Heart left ventricle (tissue), 13 donors: ENCODE data around the gene KDM1B.
"Not testable (repeated sequence)": the region's sequence is repeated elsewhere in the genome, so short reads cannot be mapped to it uniquely, and the experiment has no call there.

Experiments
- CTCF ChIP-seq, 12 donors: fragments of 200-600 bp; sonication (generic) in 4 of 12; IDR thresholded peaks; one replicate each; pipeline versions ENCODE4 v1.5.0 to v1.8.0; 2018 to 2022; ENCODE audit warnings: antibody characterized with exemption in 12 of 12, mild to moderate bottlenecking in 5 of 12
- POLR2A ChIP-seq, 2 donors: fragments of 450-650 bp; IDR thresholded peaks; one replicate each; pipeline ENCODE4 v1.6.1; 2017; ENCODE audit warnings: antibody characterized with exemption in 2 of 2, mild to moderate bottlenecking in 2 of 2, moderate library complexity in 2 of 2
- donor health status: ischemic (EF 13 %, LVEDD 7.1; RV severe dilation, severe dysfunction).
- donor health status: DM: no; HTN: yes; CAD: no.
- donor health status: DM: no; HTN: no; CAD: no.
- donor health status: ischemic (EF 25% LVEDD 6.9; RV normal size, moderate dysfunction).
- donor health status: ischemic (EF 25% LVEDD 5.7; RV mildly dilated, moderate dysfunction).
- donor health status: ischemic (EF 35%, LVEDD 5.7; RV mildly dilated, moderate dysfunction).
- donor health status: nonischemic (EF 11% LVEDD 7.7; RV severe dilation, severe dysfunction).
- donor health status: DM: yes; HTN: yes; CAD: no.
- donor health status: PGD.
- donor health status: ischemic (EF 29% LVEDD 5.4; RV normal size, mild dysfunction).
- donor health status: nonischemic (EF 23%, LVEDD 6.1; RV moderate dilation, normal function).

GRCh38 chr6:18208778-18209177 is 53.6 kb downstream of the KDM1B start:
- not testable (repeated sequence) for TF ChIP-seq CTCF, POLR2A (IDR thresholded peaks at IDR 0.05)
